HepG2 (cell line): Measurements from ENCODE around the gene KCNIP3. TPM values are rescaled to one million over a fixed set of nuclear protein-coding genes. Genes with fewer than 3 reads are reported as not detected.

Experiments used
- ARNTL ChIP-seq: sonication (generic); formaldehyde crosslinking; IDR thresholded peaks from 2 replicates; pipeline ENCODE4 v1.4.0; 2020; ENCODE audit warnings: mild to moderate bottlenecking, missing genetic modification reagents
- ELF3 ChIP-seq: IDR thresholded peaks from 2 replicates; pipeline ENCODE4 v1.6.1; 2016; ENCODE audit warnings: missing genetic modification reagents, missing compliant biosample characterization
- HMGXB4 ChIP-seq, 2 experiments: sonication (generic) in 1 of 2; formaldehyde crosslinking in 1 of 2; IDR thresholded peaks; 2 replicates each; pipeline versions ENCODE4 v1.4.0 to v1.6.1; 2018 to 2020; ENCODE audit warnings: missing genetic modification reagents in 2 of 2, borderline replicate concordance in 1 of 2, low read depth in 1 of 2, mild to moderate bottlenecking in 1 of 2, missing biosample characterization in 1 of 2
- IRX3 ChIP-seq: sonication (generic); formaldehyde crosslinking; IDR thresholded peaks from 2 replicates; pipeline ENCODE4 v1.8.1; 2023; ENCODE audit warnings: mild to moderate bottlenecking, low read depth, missing genetic modification reagents, borderline replicate concordance
- JDP2 ChIP-seq: sonication (generic); formaldehyde crosslinking; IDR thresholded peaks from 2 replicates; pipeline ENCODE4 v1.8.1; 2022; ENCODE audit warnings: missing genetic modification reagents, borderline replicate concordance
- KLF9 ChIP-seq: IDR thresholded peaks from 2 replicates; pipeline ENCODE4 v1.6.1; 2016; ENCODE audit warnings: low read depth
- MAFG ChIP-seq: sonication (generic); formaldehyde crosslinking; IDR thresholded peaks from 2 replicates; pipeline ENCODE4 v1.5.1; 2020; ENCODE audit warnings: mild to moderate bottlenecking, missing genetic modification reagents
- MAX ChIP-seq: IDR thresholded peaks from 2 replicates; pipeline ENCODE4 v1.6.1; 2012; ENCODE audit warnings: inconsistent platforms
- PRDM10 ChIP-seq: sonication (generic); formaldehyde crosslinking; IDR thresholded peaks from 2 replicates; pipeline ENCODE4 v1.4.0; 2020; ENCODE audit warnings: low read depth, missing genetic modification reagents
- TIGD3 ChIP-seq: sonication (generic); formaldehyde crosslinking; IDR thresholded peaks from 2 replicates; pipeline ENCODE4 v1.5.1; 2020; ENCODE audit warnings: mild to moderate bottlenecking, missing genetic modification reagents, borderline replicate concordance
- ZBED4 ChIP-seq: sonication (generic); formaldehyde crosslinking; IDR thresholded peaks from 2 replicates; pipeline ENCODE4 v1.4.0; 2020; ENCODE audit warnings: missing genetic modification reagents, borderline replicate concordance
- ZNF274 ChIP-seq: sonication (generic); formaldehyde crosslinking; IDR thresholded peaks from 2 replicates; pipeline ENCODE4 v1.5.1; 2020; ENCODE audit warnings: mild to moderate bottlenecking, missing genetic modification reagents
- ZNF572 ChIP-seq: sonication (generic); formaldehyde crosslinking; IDR thresholded peaks from 2 replicates; pipeline ENCODE4 v1.5.1; 2020; ENCODE audit warnings: mild to moderate bottlenecking, missing genetic modification reagents
- ZNF761 ChIP-seq: sonication (generic); formaldehyde crosslinking; conservative IDR thresholded peaks from 2 replicates; pipeline ENCODE4 v1.4.0; 2020; ENCODE audit warnings: mild to moderate bottlenecking, missing genetic modification reagents
- ZSCAN25 ChIP-seq: sonication (generic); formaldehyde crosslinking; IDR thresholded peaks from 2 replicates; pipeline ENCODE4 v1.8.0; 2022; ENCODE audit warnings: mild to moderate bottlenecking, missing genetic modification reagents
- polyA plus RNA-seq, 8 experiments: library from polyadenylated mRNA; depleted of rRNA in 3 of 8; stranded (reverse) in 7 of 8; unstranded in 1 of 8; fragments of >200 nt; fragmentation: Illumina TruSeq in 4 of 8; extraction: Trizol in 4 of 8; gene quantifications; 2 replicates each; pipeline versions ENCODE4 v1.2.1 to v1.2.3, GENCODE V29; 2011 to 2016; ENCODE audit warnings: low read depth in 4 of 8, missing spikeins in 1 of 8, mixed read lengths in 1 of 8; ENCODE audit not compliant: insufficient read depth in 1 of 8
- total RNA-seq, 5 experiments: library from RNA; depleted of rRNA; stranded (reverse); fragments of >200 nt; fragmentation: Illumina TruSeq; extraction: Trizol; gene quantifications; 2 replicates each; pipeline ENCODE4 v1.2.3, GENCODE V29; 2016; ENCODE audit warnings: low read depth in 1 of 5

The KCNIP3 gene
- total and polyA plus RNA-seq, 2 of the 13 experiments (the other 11 are each of a cell fraction or from before 2014, with no cell fraction given) = not detected

GRCh38 chr2:95390272-95390880, 93.2 kb downstream of the KCNIP3 start (continued):
- TF ChIP-seq MAX (peak; percentile 83), HMGXB4 (CRISPR knock-in tag; IDR thresholded peaks at IDR 0.05; ENCODE audit: borderline replicate concordance in 1 of 2, low read depth in 1 of 2) (peak in 1 of 2 experiments; percentile 46; a peak in 1 of 4 replicates), ZSCAN25 (CRISPR knock-in tag) (peak; percentile 93), IRX3 (peak; percentile 76; the same call in 1 of the 2 replicates), ELF3 (CRISPR knock-in tag) (peak; percentile 84), JDP2 (CRISPR knock-in tag) (no peak), KLF9 (CRISPR knock-in tag) (no peak), ZNF274 (CRISPR knock-in tag) (0 out of 2 replicates have a peak, but pooled peaks have one; percentile 36), TIGD3 (CRISPR knock-in tag) (no peak), ZNF572 (CRISPR knock-in tag) (peak; percentile 77), ARNTL (CRISPR knock-in tag) (no peak), ZNF761 (CRISPR knock-in tag) (no peak), MAFG (CRISPR knock-in tag) (no peak), PRDM10 (CRISPR knock-in tag) (0 out of 2 replicates have a peak, but pooled peaks have one; percentile 46), ZBED4 (CRISPR knock-in tag) (peak; percentile 49; the same call in 1 of the 2 replicates)
